H7 (cell line): ENCODE results near the gene CLEC12A. TPM values are rescaled to one million over a fixed set of nuclear protein-coding genes. Genes with fewer than 3 reads are reported as not detected.

ENCODE experiments used
- DNase-seq: peaks from one replicate; pipeline ENCODE4 v3.0.0; 2012
- H3K27me3 ChIP-seq: 2 replicates; pipeline ENCODE4 v1.6.0; 2011; ENCODE audit warnings: mild to moderate bottlenecking, low read length; ENCODE audit not compliant: control insufficient read depth, insufficient read depth
- H3K36me3 ChIP-seq: replicated peaks from 2 replicates; pipeline ENCODE4 v1.5.1; 2011; ENCODE audit warnings: low read length; ENCODE audit not compliant: control insufficient read depth, insufficient read depth
- H3K4me3 ChIP-seq: 2 replicates; pipeline ENCODE4 v1.5.1; 2011; ENCODE audit warnings: low read depth, mild to moderate bottlenecking, control low read depth, low read length, moderate library complexity; ENCODE audit not compliant: insufficient read depth
- total RNA-seq: library from RNA; depleted of rRNA; stranded (reverse); fragments of >200 nt; shearing (Covaris generic); gene quantifications from 2 replicates; pipeline ENCODE4 v1.2.3, GENCODE V29; 2014; rRNA removed

The CLEC12A gene
- total RNA-seq, 1 experiment from 2014 or later: not detected

DNA sequence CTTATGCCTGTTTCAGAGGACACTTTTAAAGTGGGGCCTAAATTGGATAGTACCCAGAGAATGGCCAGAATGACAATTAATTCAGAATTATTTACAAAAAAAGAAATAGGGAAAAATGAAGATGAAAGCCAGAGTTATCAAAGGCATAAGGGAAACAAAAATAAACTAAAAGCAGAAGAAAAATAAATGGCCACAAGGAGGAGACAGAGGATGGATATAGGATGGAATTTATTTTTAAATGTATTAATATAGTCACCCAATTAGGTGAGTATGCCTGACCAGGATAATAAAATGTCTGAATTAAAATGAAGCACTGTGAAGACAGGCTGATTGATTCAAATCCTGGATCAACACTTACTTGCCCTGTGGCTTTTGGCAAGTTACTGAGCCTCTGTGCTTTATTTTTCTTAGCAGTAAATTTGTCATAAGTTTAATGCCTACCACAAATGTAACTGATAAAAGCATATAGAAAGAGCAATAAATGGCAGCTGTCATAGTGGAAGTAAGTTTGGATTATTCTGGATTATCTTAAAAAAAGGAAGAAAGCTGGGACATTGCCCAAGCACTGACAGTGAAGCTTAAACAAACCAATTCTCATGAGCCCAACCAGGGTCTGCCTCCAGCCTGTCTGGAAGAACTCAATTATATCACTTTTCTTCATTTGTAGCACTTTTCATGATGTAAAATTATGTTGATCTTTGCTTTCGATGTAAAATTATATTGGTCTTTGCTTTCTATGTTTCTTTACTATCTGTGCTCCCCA is 62.8 kb downstream of the CLEC12A start:
- no peaks in the 10 kb centered on the region for H3K36me3 ChIP-seq
- no peaks in the 10 kb centered on the region for H3K27me3 ChIP-seq
- no peak for DNase-seq
- H3K4me3 ChIP-seq: no peak overlapping the region

Other genes starting within 250 kb of the CLEC12A start
- gene CLECL1, start 238.3 kb upstream of the CLEC12A start, total RNA-seq: not detected in 2 replicates
- gene CD69, start 210.5 kb upstream of the CLEC12A start, total RNA-seq: not detected in 2 replicates
- 0.42 TPM in 1 of 2 replicates, not detected in the other for gene KLRF1, start 143.9 kb upstream of the CLEC12A start, total RNA-seq
- gene CLEC2B, start 102.1 kb upstream of the CLEC12A start, total RNA-seq: 0.18 TPM in 1 of 2 replicates, not detected in the other
- gene KLRF2, start 89.9 kb upstream of the CLEC12A start, total RNA-seq: not detected in 2 replicates
- not detected in 2 replicates for gene CLEC2A, start 39.0 kb upstream of the CLEC12A start, total RNA-seq
- gene CLEC1B, start 27.7 kb downstream of the CLEC12A start, total RNA-seq: not detected in 2 replicates
- gene CLEC12B, start 39.2 kb downstream of the CLEC12A start, total RNA-seq: not detected in 2 replicates
- gene CLEC9A, start 59.3 kb downstream of the CLEC12A start, total RNA-seq: not detected in 2 replicates
- not detected in 2 replicates for gene CLEC1A, start 127.6 kb downstream of the CLEC12A start, total RNA-seq
- gene CLEC7A, start 158.8 kb downstream of the CLEC12A start, total RNA-seq: 0.07 TPM in 2 replicates
- gene OLR1, start 200.7 kb downstream of the CLEC12A start, total RNA-seq: not detected in 2 replicates
- not detected in 2 replicates for gene TMEM52B, start 207.6 kb downstream of the CLEC12A start, total RNA-seq
- gene GABARAPL1, start 241.5 kb downstream of the CLEC12A start, total RNA-seq: 98.7 and 118 TPM in 2 replicates